SK-N-SH (cell line): ENCODE data around the gene TAS2R16. TPM values are rescaled to one million over a fixed set of nuclear protein-coding genes. Genes with fewer than 3 reads are reported as not detected.

Experiments used
- CTCF ChIA-PET: fragments of 300-600, 350-600 bp; formaldehyde crosslinking; extraction: SDS; loops from one replicate; lab custom pipeline; 2021; lab: Yijun Ruan, JAX
- POLR2A ChIA-PET: fragments of 350-600 bp; sonication (Branson Sonifier 250); formaldehyde crosslinking; extraction: SDS; loops from one replicate; lab custom pipeline; 2020; ENCODE audit warnings: antibody characterized with exemption, inconsistent platforms; lab: Yijun Ruan, JAX
- DNase-seq: peaks from one replicate; pipeline ENCODE4 v3.0.0; 2012
- H2AFZ ChIP-seq: fragments of 200-600 bp; sonication (generic); 2 replicates; pipeline ENCODE4 v1.8.1; 2016; ENCODE audit warnings: antibody characterized with exemption, mild to moderate bottlenecking, low read depth
- H3F3A ChIP-seq: fragments of 200-600 bp; sonication (generic); replicated peaks from 2 replicates; pipeline ENCODE3; 2016; ENCODE audit warnings: antibody characterized with exemption, mild to moderate bottlenecking; ENCODE audit not compliant: insufficient read depth
- H3K27ac ChIP-seq, 2 experiments: fragments of 200-500 bp in 1 of 2; fragments of 200-600 bp in 1 of 2; sonication (Bioruptor generic) in 1 of 2; sonication (generic), shearing (Covaris generic) in 1 of 2; 2 replicates each; pipeline versions ENCODE4 v1.5.1 to v1.6.1; 2014 to 2016; ENCODE audit warnings: low read depth in 2 of 2, inconsistent platforms in 1 of 2, low read length in 1 of 2, mild to moderate bottlenecking in 1 of 2, mixed read lengths in 1 of 2
- H3K27me3 ChIP-seq: fragments of 200-600 bp; sonication (generic), shearing (Covaris generic); 2 replicates; pipeline ENCODE4 v1.6.1; 2016; ENCODE audit warnings: mixed run types; ENCODE audit not compliant: insufficient read depth
- H3K36me3 ChIP-seq, 2 experiments: fragments of 200-500 bp in 1 of 2; fragments of 200-600 bp in 1 of 2; sonication (Bioruptor generic) in 1 of 2; sonication (generic) in 1 of 2; replicated peaks in 1 of 2; 2 replicates each; pipeline versions ENCODE3 to v1.5.1; 2014 to 2016; ENCODE audit warnings: low read length in 1 of 2, mild to moderate bottlenecking in 1 of 2; ENCODE audit not compliant: insufficient read depth in 2 of 2, control insufficient read depth in 1 of 2
- H3K4me1 ChIP-seq, 2 experiments: fragments of 200-500 bp in 1 of 2; fragments of 200-600 bp in 1 of 2; sonication (Bioruptor generic) in 1 of 2; sonication (generic), shearing (Covaris generic) in 1 of 2; 2 replicates each; pipeline versions ENCODE4 v1.5.1 to v1.6.1; 2014 to 2016; ENCODE audit warnings: low read depth in 1 of 2, low read length in 1 of 2, mixed run types in 1 of 2; ENCODE audit not compliant: insufficient read depth in 2 of 2, control insufficient read depth in 1 of 2
- H3K4me2 ChIP-seq: fragments of 200-600 bp; sonication (generic), shearing (Covaris generic); 2 replicates; pipeline ENCODE4 v1.6.1; 2017; ENCODE audit warnings: mixed run types
- H3K4me3 ChIP-seq, 2 experiments: fragments of 200-500 bp in 1 of 2; fragments of 200-600 bp in 1 of 2; sonication (Bioruptor generic) in 1 of 2; sonication (generic), shearing (Covaris generic) in 1 of 2; 2 replicates each; pipeline versions ENCODE4 v1.5.1 to v1.8.1; 2014 to 2016; ENCODE audit warnings: low read depth in 2 of 2, inconsistent platforms in 1 of 2, low read length in 1 of 2, mild to moderate bottlenecking in 1 of 2, mixed read lengths in 1 of 2, moderate library complexity in 1 of 2
- H3K79me2 ChIP-seq: fragments of 200-600 bp; sonication (generic); 2 replicates; pipeline ENCODE4 v1.8.1; 2017; ENCODE audit warnings: mild to moderate bottlenecking; ENCODE audit not compliant: insufficient read depth
- H3K9ac ChIP-seq: fragments of 200-600 bp; sonication (generic); 2 replicates; pipeline ENCODE4 v1.6.1; 2017; ENCODE audit warnings: mixed run types
- H3K9me2 ChIP-seq: fragments of 200-600 bp; sonication (generic); 2 replicates; pipeline ENCODE4 v1.6.1; 2017; ENCODE audit warnings: mixed run types
- H3K9me3 ChIP-seq: fragments of 200-600 bp; sonication (generic); 2 replicates; pipeline ENCODE4 v1.6.1; 2017; ENCODE audit warnings: mixed run types, mild to moderate bottlenecking, moderate library complexity
- H4K20me1 ChIP-seq: fragments of 200-600 bp; sonication (generic); 2 replicates; pipeline ENCODE4 v1.6.1; 2017; ENCODE audit warnings: mild to moderate bottlenecking, mixed run types; ENCODE audit not compliant: insufficient read depth
- CHD2 ChIP-seq: fragments of 150-350 bp; IDR thresholded peaks from 2 replicates; pipeline ENCODE4 v1.6.1; 2018; ENCODE audit warnings: low read length; ENCODE audit not compliant: partially characterized antibody
- ELF1 ChIP-seq: IDR thresholded peaks from 2 replicates; pipeline ENCODE4 v1.4.0; 2012
- EP300 ChIP-seq, 2 experiments: IDR thresholded peaks; 2 replicates each; pipeline versions ENCODE4 v1.4.0 to v1.6.1; 2012; ENCODE audit warnings: borderline replicate concordance in 1 of 2, low read depth in 1 of 2, low read length in 1 of 2
- EZH2phosphoT487 ChIP-seq: fragments of 200-600 bp; sonication (generic); IDR thresholded peaks from 2 replicates; pipeline ENCODE4 v1.6.1; 2017; ENCODE audit warnings: low read depth, mixed run types, mild to moderate bottlenecking, antibody characterized with exemption, moderate library complexity, borderline replicate concordance
- FOSL2 ChIP-seq: IDR thresholded peaks from 2 replicates; pipeline ENCODE4 v1.4.0; 2012; ENCODE audit warnings: low read depth, mild to moderate bottlenecking, moderate library complexity, borderline replicate concordance
- FOXM1 ChIP-seq: IDR thresholded peaks from 2 replicates; pipeline ENCODE4 v1.4.0; 2012; ENCODE audit warnings: low read depth, mild to moderate bottlenecking
- GATA2 ChIP-seq: sonication (generic); formaldehyde crosslinking; IDR thresholded peaks from 2 replicates; pipeline ENCODE4 v1.5.0; 2020; ENCODE audit warnings: mild to moderate bottlenecking, missing genetic modification reagents
- IRF3 ChIP-seq: fragments of 150-350 bp; IDR thresholded peaks from 2 replicates; pipeline ENCODE4 v1.6.1; 2016; ENCODE audit warnings: mild to moderate bottlenecking, low read depth, low read length
- JUND ChIP-seq: IDR thresholded peaks from 2 replicates; pipeline ENCODE4 v1.4.0; 2012
- NRF1 ChIP-seq: IDR thresholded peaks from 2 replicates; pipeline ENCODE4 v1.6.1; 2012; ENCODE audit warnings: low read depth, mild to moderate bottlenecking, low read length
- PBX3 ChIP-seq: IDR thresholded peaks from 2 replicates; pipeline ENCODE4; 2012
- RCOR1 ChIP-seq: fragments of 150-350 bp; IDR thresholded peaks from 2 replicates; pipeline ENCODE4 v1.6.1; 2017; ENCODE audit warnings: antibody characterized with exemption, low read length
- REST ChIP-seq: IDR thresholded peaks from 2 replicates; pipeline ENCODE4 v1.6.1; 2012; ENCODE audit warnings: mild to moderate bottlenecking, low read depth, low read length, moderate library complexity
- RFX5 ChIP-seq: IDR thresholded peaks from 2 replicates; pipeline ENCODE4 v1.6.1; 2012; ENCODE audit warnings: mild to moderate bottlenecking, improper control_type of control experiment, low read length
- SIN3A ChIP-seq: IDR thresholded peaks from 2 replicates; pipeline ENCODE4 v1.6.1; 2012; ENCODE audit warnings: low read depth, mild to moderate bottlenecking, low read length, moderate library complexity, borderline replicate concordance
- SMC3 ChIP-seq: IDR thresholded peaks from 2 replicates; pipeline ENCODE4 v1.6.1; 2012; ENCODE audit warnings: low read depth, low read length, improper control_type of control experiment
- TCF12 ChIP-seq: IDR thresholded peaks from 2 replicates; pipeline ENCODE4 v1.4.0; 2012
- USF1 ChIP-seq: IDR thresholded peaks from 2 replicates; pipeline ENCODE4 v1.4.0; 2012; ENCODE audit warnings: low read depth, borderline replicate concordance
- WGBS: methylation state at CpG from one replicate; pipeline ENCODE4 v1.1.6; 2017; ENCODE audit warnings: low lambda C conversion rate; 5-methylcytosine and 5-hydroxymethylcytosine counted together
- polyA plus RNA-seq, 3 experiments: library from polyadenylated mRNA; depleted of rRNA; stranded (reverse); fragments of >200 nt; gene quantifications; 2 replicates each; pipeline ENCODE4 v1.2.3, GENCODE V29; 2012

TAS2R16 gene
- polyA plus RNA-seq, 1 of the 3 experiments (the other 2 are of a cell fraction) = not detected

- no peaks in the 10 kb centered on the region for H3K79me2 ChIP-seq
- no peaks in the 10 kb centered on the region for H3F3A ChIP-seq
- no peak overlapping the region for H3K9ac ChIP-seq
- no peaks in the 10 kb centered on the region for H3K9me2 ChIP-seq
- TF ChIP-seq EZH2phosphoT487 (no peak), USF1 (no peak), TCF12 (no peak), ELF1 (no peak), JUND (no peak), EP300 (IDR thresholded peaks at IDR 0.05; ENCODE audit: borderline replicate concordance in 1 of 2, low read depth in 1 of 2, low read length in 1 of 2) (no peak), GATA2 (CRISPR knock-in tag) (no peak), REST (no peak), RCOR1 (no peak), PBX3 (no peak), NRF1 (no peak), CHD2 (no peak), IRF3 (no peak), FOSL2 (no peak), FOXM1 (no peak), SIN3A (no peak), RFX5 (no peak), SMC3 (no peak)
- no peak for DNase-seq
- H3K27me3 ChIP-seq = no peaks in the 10 kb centered on the region
- H3K4me3 ChIP-seq = no peak overlapping the region
- H3K4me2 ChIP-seq = no peak overlapping the region
- H4K20me1 ChIP-seq = no peaks in the 10 kb centered on the region
- no peak overlapping the region for H3K27ac ChIP-seq
- H2AFZ ChIP-seq = no peak overlapping the region
- 8% methylated on average over 5 of the region's 5 CpGs for WGBS
- no peaks in the 10 kb centered on the region for H3K36me3 ChIP-seq
- ChIA-PET CTCF (no interaction called here), POLR2A (no interaction called here)
- no peaks in the 10 kb centered on the region for H3K4me1 ChIP-seq
- no peaks in the 10 kb centered on the region for H3K9me3 ChIP-seq
These were observed 8.1 kb upstream of the TAS2R16 start for GRCh38 chr7:123003539-123004126.
